ENCODE data around the gene CDKL4. TPM values are rescaled to one million over a fixed set of nuclear protein-coding genes. Genes with fewer than 3 reads are reported as not detected.
A peak's percentile ranks its signal among the peaks of the same experiment; 100 is the strongest.

CDKL4 gene
- 0.06 TPM in 1 of 2 replicates, not detected in the other for polyA plus RNA-seq (2011; rRNA removed)
- polyA plus RNA-seq (2012; cell fraction: cytosol; rRNA removed): not detected in 2 replicates
- polyA plus RNA-seq (2012; cell fraction: nucleus; rRNA removed): not detected in 2 replicates
- polyA plus RNA-seq (2017; fragmentation: RNase III; extraction: RNeasy Plus Mini Kit Qiagen cat#74134 plus additional on column Dnase treatment): not detected in 3 replicates
- polyA minus RNA-seq (2011; rRNA and poly(A)+ RNA removed): 0.91 TPM in 1 of 2 replicates, not detected in the other

GRCh38 chr2:39243469-39244123 lies at the start of gene CDKL4:
Gene CDKL4, minus strand, starts transcription at chr2:39243970.
- CTCF ChIA-PET: interaction anchor here (2.3 kb wide), 1 partner anchor 14 kb away, joined by 9 read pairs; no protein-coding TSS in a partner anchor
- H3K9me3 ChIP-seq: no peaks in the 10 kb centered on the region
- TF ChIP-seq JUNB (IDR thresholded peaks at IDR 0.05): no peak
- TF ChIP-seq TP53 (CRISPR knock-in tag; IDR thresholded peaks at IDR 0.05): no peak
- no peak for TF ChIP-seq CBX2 (IDR thresholded peaks at IDR 0.05; ENCODE audit: borderline replicate concordance, low read depth)
- no peak for TF ChIP-seq HOXB5 (CRISPR knock-in tag; IDR thresholded peaks at IDR 0.05)
- TF ChIP-seq EHMT2 (IDR thresholded peaks at IDR 0.05; ENCODE audit: low read depth): no peak
- no peak for TF ChIP-seq GATA3 (IDR thresholded peaks at IDR 0.05; ENCODE audit: borderline replicate concordance)
- H3K27ac ChIP-seq: no peak within 1 kb of the TSS
- H3K4me2 ChIP-seq: no peak within 1 kb of the TSS
- ATAC-seq (peak in 1 of 2 experiments; percentile 45; a peak in 3 of 6 replicates), DNase-seq (ENCODE audit: low read depth in 1 of 2, low spot score in 1 of 2) (no peak), FAIRE-seq (no peak)
- POLR2A ChIA-PET: no interaction called here
- H3K4me3 ChIP-seq: no peak within 1 kb of the TSS
- 92% methylated on average over 58 of the region's 58 CpGs for WGBS (ENCODE audit: missing lambda C conversion rate)
- no peaks in the 10 kb centered on the region for H3K4me1 ChIP-seq

GRCh38 chr2:39290433-39290832 lies 46.7 kb upstream of the CDKL4 start:
- Histone ChIP-seq H3K4me1 (no peaks in the 10 kb centered on the region), H3K4me2 (no peak overlapping the region), H3K9me3 (no peaks in the 10 kb centered on the region), H3K27ac (no peak overlapping the region), H3K4me3 (no peak overlapping the region)
- ChIA-PET POLR2A (no interaction called here), CTCF (interaction anchor here (0.7 kb wide), 2 partner anchors 8 to 446 kb away, joined by 3 to 4 read pairs; no protein-coding TSS in a partner anchor)
- TF ChIP-seq ESRRA (IDR thresholded peaks at IDR 0.05; ENCODE audit: borderline replicate concordance, low read length) (no peak), HOXB5 (CRISPR knock-in tag; IDR thresholded peaks at IDR 0.05) (no peak), NFE2L2 (conservative IDR thresholded peaks at IDR 0.05; ENCODE audit: low read length) (no peak), HOXA7 (CRISPR knock-in tag; IDR thresholded peaks at IDR 0.05) (no peak), RFX5 (IDR thresholded peaks at IDR 0.05) (no peak), NPAS2 (CRISPR knock-in tag; IDR thresholded peaks at IDR 0.05; ENCODE audit: borderline replicate concordance) (no peak), KDM5A (IDR thresholded peaks at IDR 0.05) (no peak), ZC3H11A (IDR thresholded peaks at IDR 0.05) (no peak), E2F6 (IDR thresholded peaks at IDR 0.05; ENCODE audit: borderline replicate concordance, low read depth) (no peak), EHMT2 (IDR thresholded peaks at IDR 0.05; ENCODE audit: low read depth) (no peak), MAZ (IDR thresholded peaks at IDR 0.05; ENCODE audit: borderline replicate concordance, low read depth, low read length) (no peak), RARB (CRISPR knock-in tag; IDR thresholded peaks at IDR 0.05) (no peak), MYC (IDR thresholded peaks at IDR 0.05; ENCODE audit: borderline replicate concordance, low read length) (no peak), RAD21 (conservative IDR thresholded peaks at IDR 0.05 in 1 of 2, IDR thresholded peaks at IDR 0.05 in 1 of 2) (no peak), USF2 (IDR thresholded peaks at IDR 0.05) (no peak), REST (IDR thresholded peaks at IDR 0.05) (no peak), ZSCAN20 (CRISPR knock-in tag; IDR thresholded peaks at IDR 0.05) (no peak)
- ATAC-seq: no peak
- FAIRE-seq: no peak
- WGBS (ENCODE audit: missing lambda C conversion rate): 93% methylated on average over 6 of the region's 6 CpGs
- no peak for DNase-seq (ENCODE audit: low read depth in 1 of 2, low spot score in 1 of 2)

Data from A549 (cell line).